Esophagus (tissue), 2 donors: ENCODE results near the gene SCN10A. TPM values are rescaled to one million over a fixed set of nuclear protein-coding genes. Genes with fewer than 3 reads are reported as not detected.

Experiments
- H3K27ac ChIP-seq, 2 donors: one replicate each; pipeline ENCODE4 v1.5.1; 2013; ENCODE audit warnings: low read depth in 2 of 2, mild to moderate bottlenecking in 2 of 2, inconsistent platforms in 1 of 2, low read length in 1 of 2, moderate library complexity in 1 of 2
- H3K27me3 ChIP-seq, 2 donors: one replicate each; pipeline ENCODE4 v1.6.1; 2013; ENCODE audit warnings: low read length in 2 of 2, control low read depth in 1 of 2, mild to moderate bottlenecking in 1 of 2; ENCODE audit not compliant: insufficient read depth in 2 of 2, control insufficient read depth in 1 of 2
- H3K36me3 ChIP-seq, 2 donors: one replicate each; pipeline ENCODE4 v1.6.1; 2013; ENCODE audit warnings: low read length in 1 of 2; ENCODE audit not compliant: control insufficient read depth in 2 of 2, insufficient read depth in 2 of 2
- H3K4me1 ChIP-seq, 2 donors: one replicate each; pipeline ENCODE4 v1.6.1; 2013; ENCODE audit warnings: low read length in 1 of 2; ENCODE audit not compliant: control insufficient read depth in 2 of 2, insufficient read depth in 2 of 2
- H3K4me3 ChIP-seq, 2 donors: one replicate each; pipeline ENCODE4 v1.5.1; 2013; ENCODE audit warnings: low read length in 2 of 2, mild to moderate bottlenecking in 2 of 2, low read depth in 1 of 2, moderate library complexity in 1 of 2
- H3K9me3 ChIP-seq, 2 donors: one replicate each; pipeline ENCODE4 v1.6.1; 2013; ENCODE audit warnings: mild to moderate bottlenecking in 2 of 2, low read depth in 1 of 2, low read length in 1 of 2, moderate library complexity in 1 of 2; ENCODE audit not compliant: control insufficient read depth in 2 of 2, insufficient read depth in 1 of 2
- WGBS, 2 donors: extraction: QIAGEN DNeasy Blood & Tissue Kit; methylation state at CpG; one replicate each; pipeline ENCODE4 v1.1.7; 2013; 5-methylcytosine and 5-hydroxymethylcytosine counted together
- polyA plus RNA-seq, 2 donors: library from polyadenylated mRNA; stranded (reverse); fragments of 200-250 nt; gene quantifications; one replicate each; pipeline ENCODE4 v1.2.3, GENCODE V29; 2013
- donor health status: healthy with polysubstance abuse.
- donor health status: Bipolar disorder and iron deficiency.

Gene SCN10A
- polyA plus RNA-seq, 2 donors, result not detected

DNA sequence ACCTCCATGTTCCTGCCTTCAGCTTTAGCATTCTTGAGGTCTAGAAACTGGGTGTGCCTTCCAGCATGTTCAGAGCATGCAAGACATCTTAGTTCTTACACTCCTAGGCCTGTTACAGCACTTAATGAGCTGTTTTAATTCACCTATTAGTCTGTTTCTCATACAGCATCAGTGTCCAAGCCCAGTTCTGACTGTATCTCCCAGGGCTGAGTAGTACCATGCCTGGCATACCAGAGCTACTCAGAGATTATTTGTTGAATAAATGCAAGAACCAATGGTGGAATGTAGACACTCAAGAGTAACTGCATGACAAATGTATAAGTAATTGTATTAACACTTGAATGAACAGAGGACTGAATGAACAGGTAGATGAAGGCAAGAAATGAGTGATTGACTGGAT is 104.7 kb downstream of the SCN10A start:
- H3K27me3 ChIP-seq, result no peaks in the 10 kb centered on the region
- no peaks in the 10 kb centered on the region for H3K9me3 ChIP-seq
- no peak overlapping the region for H3K4me3 ChIP-seq
- no peaks in the 10 kb centered on the region for H3K4me1 ChIP-seq
- no peaks in the 10 kb centered on the region for H3K36me3 ChIP-seq
- no peak overlapping the region for H3K27ac ChIP-seq

DNA sequence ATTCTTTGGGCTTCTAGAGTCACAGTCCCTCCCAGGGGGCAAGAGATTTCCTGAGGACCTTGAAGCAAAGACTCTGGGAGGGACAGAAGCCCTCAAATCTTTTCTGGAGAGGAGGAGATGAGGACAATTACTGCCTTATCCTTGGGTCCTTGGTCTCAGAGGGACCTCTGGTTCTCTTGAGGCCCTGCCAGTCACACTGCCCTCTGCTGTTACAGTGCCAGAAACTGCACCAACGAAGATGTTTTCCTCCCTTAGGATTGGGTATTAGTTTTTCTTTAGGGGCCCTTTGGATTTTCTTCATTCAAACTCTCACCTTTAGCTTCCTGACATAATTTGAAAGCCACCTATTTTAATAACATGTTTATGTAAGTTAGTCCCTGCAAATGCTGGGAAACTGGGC is 108.3 kb downstream of the SCN10A start:
- no peaks in the 10 kb centered on the region for H3K4me1 ChIP-seq
- no peak overlapping the region for H3K27ac ChIP-seq
- H3K9me3 ChIP-seq, result no peaks in the 10 kb centered on the region
- H3K4me3 ChIP-seq, result no peak overlapping the region
- WGBS, 2 donors, result 2 to 4% methylated on average over 1 of the region's 1 CpG
- H3K36me3 ChIP-seq, result no peaks in the 10 kb centered on the region
- H3K27me3 ChIP-seq, result no peaks in the 10 kb centered on the region

DNA sequence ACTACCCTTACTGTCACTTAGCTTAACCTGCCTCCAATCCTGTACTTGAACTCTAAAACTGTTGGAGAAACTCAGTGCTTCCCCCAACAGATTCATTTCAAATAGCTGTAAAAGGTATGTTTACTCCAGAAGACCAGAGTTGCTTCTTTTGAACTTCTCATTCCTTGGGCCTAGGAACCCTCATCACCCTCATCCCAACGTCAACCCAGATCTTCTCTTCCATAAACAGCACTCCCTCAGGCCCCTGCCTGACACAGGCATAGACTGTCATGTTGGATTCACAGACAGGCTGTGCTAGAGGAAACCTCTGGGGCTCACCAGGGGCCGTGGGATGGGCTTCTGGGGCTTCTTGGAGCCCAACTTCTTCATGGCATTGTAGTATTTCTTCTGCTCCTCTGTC is 109.1 kb downstream of the SCN10A start:
- no peak overlapping the region for H3K4me3 ChIP-seq
- H3K27ac ChIP-seq, result no peak overlapping the region
- no peaks in the 10 kb centered on the region for H3K9me3 ChIP-seq
- no peaks in the 10 kb centered on the region for H3K4me1 ChIP-seq
- H3K27me3 ChIP-seq, result no peaks in the 10 kb centered on the region
- no peaks in the 10 kb centered on the region for H3K36me3 ChIP-seq
- WGBS, 2 donors, result 50 to 53% methylated on average over 2 of the region's 2 CpGs

DNA sequence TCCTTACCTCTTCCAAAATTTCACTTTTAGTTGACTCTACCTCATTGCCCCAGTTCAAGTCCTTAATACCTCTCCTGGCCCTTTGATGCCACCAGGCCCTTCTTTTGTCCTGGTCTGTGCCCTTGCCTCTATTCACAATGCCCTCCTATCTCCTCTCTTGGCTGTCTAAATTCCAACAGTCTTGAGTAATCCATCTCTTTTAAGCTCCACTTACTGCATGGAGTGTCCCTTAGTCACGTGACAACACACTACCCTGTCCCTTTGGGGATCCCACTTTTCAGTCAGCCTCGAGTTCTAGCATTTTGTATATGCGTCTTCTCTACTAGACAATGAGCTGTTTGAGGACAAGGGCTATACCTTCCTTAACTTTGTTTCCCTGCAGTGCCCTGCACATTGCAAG is 113.8 kb downstream of the SCN10A start:
- no peaks in the 10 kb centered on the region for H3K9me3 ChIP-seq
- H3K27ac ChIP-seq, result no peak overlapping the region
- WGBS, 2 donors, result 75 to 76% methylated on average over 3 of the region's 3 CpGs
- H3K36me3 ChIP-seq, result no peaks in the 10 kb centered on the region
- H3K4me3 ChIP-seq, result no peak overlapping the region
- H3K4me1 ChIP-seq, result no peaks in the 10 kb centered on the region
- H3K27me3 ChIP-seq, result no peaks in the 10 kb centered on the region

DNA sequence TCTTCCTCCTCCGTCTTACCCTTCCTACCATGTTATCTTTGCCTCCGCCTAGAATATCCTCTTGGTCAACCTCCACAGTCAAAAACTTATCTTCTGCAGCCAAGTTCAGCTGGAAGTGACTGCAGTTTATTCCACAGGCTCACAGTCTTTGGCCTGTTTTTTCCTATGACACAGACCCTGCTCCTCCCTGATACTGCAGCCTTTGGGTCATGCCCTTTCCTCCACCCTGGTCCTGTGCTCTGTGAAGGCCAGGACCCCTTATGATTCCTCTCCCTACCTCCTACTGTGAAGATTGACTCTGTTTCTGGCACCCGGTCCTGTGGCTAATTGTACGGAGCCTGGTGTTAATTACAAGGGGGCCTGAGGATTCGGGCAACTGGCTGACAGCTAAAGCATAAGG is 117.3 kb downstream of the SCN10A start:
- Histone ChIP-seq H3K4me1 (no peaks in the 10 kb centered on the region), H3K36me3 (no peaks in the 10 kb centered on the region), H3K4me3 (no peak overlapping the region), H3K27me3 (no peaks in the 10 kb centered on the region), H3K9me3 (no peaks in the 10 kb centered on the region), H3K27ac (no peak overlapping the region)
- WGBS, 2 donors, result 84 to 88% methylated on average over 5 of the region's 5 CpGs

DNA sequence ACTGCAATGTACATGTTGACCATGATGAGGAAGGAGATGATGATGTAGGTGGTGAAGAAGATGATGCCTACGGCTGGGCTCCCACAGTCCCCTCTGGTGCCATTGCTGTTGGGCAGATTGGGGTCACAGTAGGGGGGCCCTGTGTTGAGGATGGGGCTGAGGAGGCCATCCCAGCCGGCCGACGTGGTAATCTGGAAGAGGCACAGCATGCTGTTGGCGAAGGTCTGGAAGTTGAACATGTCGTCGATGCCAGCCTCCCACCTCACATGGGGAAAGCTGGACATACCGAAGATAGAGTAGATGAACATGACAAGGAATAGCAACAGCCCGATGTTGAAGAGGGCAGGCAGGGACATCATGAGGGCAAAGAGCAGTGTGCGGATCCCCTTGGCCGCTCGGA is 118.0 kb downstream of the SCN10A start:
- no peaks in the 10 kb centered on the region for H3K36me3 ChIP-seq
- no peaks in the 10 kb centered on the region for H3K4me1 ChIP-seq
- H3K27me3 ChIP-seq, result no peaks in the 10 kb centered on the region
- no peak overlapping the region for H3K4me3 ChIP-seq
- 94% methylated on average over 12 of the region's 12 CpGs for WGBS, 2 donors
- H3K9me3 ChIP-seq, result no peaks in the 10 kb centered on the region
- no peak overlapping the region for H3K27ac ChIP-seq

DNA sequence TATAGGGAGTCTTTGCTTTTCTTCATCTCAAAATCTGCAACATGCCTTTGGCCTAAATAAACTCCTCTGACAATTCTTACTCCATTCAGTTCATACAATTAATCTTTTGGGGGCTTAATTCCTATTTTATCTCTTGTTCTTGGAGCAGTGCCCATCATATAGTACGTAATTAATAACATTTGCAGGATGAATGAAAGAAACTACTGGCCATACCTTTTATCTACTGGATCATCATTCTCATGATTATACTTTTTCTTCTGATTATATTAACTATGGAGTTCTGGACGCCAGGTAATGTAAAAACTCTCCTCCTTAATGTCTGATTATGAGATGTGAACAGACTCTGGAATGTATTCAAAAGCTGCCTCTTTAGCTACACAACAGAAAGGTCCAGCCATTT is 120.0 kb downstream of the SCN10A start:
- H3K4me1 ChIP-seq, result no peaks in the 10 kb centered on the region
- H3K4me3 ChIP-seq, result no peak overlapping the region
- no peaks in the 10 kb centered on the region for H3K27me3 ChIP-seq
- H3K9me3 ChIP-seq, result no peaks in the 10 kb centered on the region
- 60 to 65% methylated on average over 2 of the region's 2 CpGs for WGBS, 2 donors
- no peaks in the 10 kb centered on the region for H3K36me3 ChIP-seq
- H3K27ac ChIP-seq, result no peak overlapping the region

DNA sequence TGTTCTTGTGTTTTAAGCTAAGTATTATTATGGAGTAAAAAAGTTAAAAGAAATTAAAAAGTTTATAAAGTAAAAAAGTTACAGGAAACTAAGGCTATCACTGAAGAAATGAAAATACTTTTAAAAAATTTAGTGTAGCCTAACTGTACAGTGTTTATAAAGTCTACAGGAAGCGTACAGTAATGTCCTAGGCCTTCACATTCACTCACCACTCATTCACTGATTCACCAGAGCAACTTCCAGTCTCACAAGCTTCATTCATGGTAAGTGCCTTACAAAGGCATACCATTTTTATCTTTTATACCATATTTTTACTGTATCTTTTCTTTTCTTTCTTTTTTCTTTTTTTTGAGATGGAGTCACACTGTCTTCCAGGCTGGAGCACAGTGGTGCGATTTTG is 125.8 kb downstream of the SCN10A start:
- 76 to 79% methylated on average over 2 of the region's 2 CpGs for WGBS, 2 donors
- H3K4me1 ChIP-seq, result no peaks in the 10 kb centered on the region
- H3K4me3 ChIP-seq, result no peak overlapping the region
- H3K36me3 ChIP-seq, result no peaks in the 10 kb centered on the region
- H3K27ac ChIP-seq, result no peak overlapping the region
- no peaks in the 10 kb centered on the region for H3K27me3 ChIP-seq
- H3K9me3 ChIP-seq, result no peaks in the 10 kb centered on the region

DNA sequence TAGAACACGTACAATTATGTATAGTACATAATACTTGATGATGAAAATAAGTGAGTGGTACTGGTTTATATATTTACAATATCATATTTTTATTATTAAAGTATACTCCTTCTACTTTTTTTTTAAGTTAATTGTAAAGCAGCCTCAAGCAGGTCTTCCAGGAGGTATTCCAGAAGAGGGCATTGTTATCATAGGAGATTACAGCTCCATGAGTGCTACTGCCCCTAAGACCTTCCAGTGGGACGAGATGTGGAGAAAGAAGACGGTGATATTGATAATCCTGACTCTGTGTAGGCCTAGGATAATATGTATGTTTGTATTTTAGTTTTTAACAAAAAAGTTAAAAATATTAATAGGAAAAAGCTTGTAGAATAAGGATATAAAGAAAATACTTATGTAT is 126.2 kb downstream of the SCN10A start:
- Histone ChIP-seq H3K9me3 (no peaks in the 10 kb centered on the region), H3K4me3 (no peak overlapping the region), H3K4me1 (no peaks in the 10 kb centered on the region), H3K27me3 (no peaks in the 10 kb centered on the region), H3K27ac (no peak overlapping the region), H3K36me3 (no peaks in the 10 kb centered on the region)
- 81% methylated on average over 3 of the region's 3 CpGs for WGBS, 2 donors

DNA sequence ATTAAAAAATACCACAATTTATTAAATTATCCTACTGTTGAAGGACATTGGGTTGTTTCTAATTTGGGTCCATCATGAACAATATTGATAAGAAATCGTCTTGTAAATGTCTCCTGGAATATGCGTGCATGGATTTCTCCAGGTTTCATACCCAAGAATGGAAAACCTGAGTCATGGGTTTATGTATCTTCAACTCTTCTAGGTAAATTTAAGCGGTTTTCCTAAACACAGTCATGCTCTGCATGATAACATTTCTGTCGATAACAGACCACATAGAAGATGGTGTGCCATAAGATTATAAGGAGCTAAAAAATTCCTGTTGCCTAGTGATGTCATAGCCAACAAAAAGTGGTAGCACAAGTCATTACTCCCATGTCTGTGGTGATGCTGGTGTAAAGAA is 126.7 kb downstream of the SCN10A start:
- H3K27ac ChIP-seq, result no peak overlapping the region
- H3K27me3 ChIP-seq, result no peaks in the 10 kb centered on the region
- no peaks in the 10 kb centered on the region for H3K4me1 ChIP-seq
- WGBS, 2 donors, result 86 to 90% methylated on average over 4 of the region's 4 CpGs
- H3K9me3 ChIP-seq, result no peaks in the 10 kb centered on the region
- H3K36me3 ChIP-seq, result no peaks in the 10 kb centered on the region
- no peak overlapping the region for H3K4me3 ChIP-seq
